ENCODE data around the gene TRIM72. TPM values are rescaled to one million over a fixed set of nuclear protein-coding genes. Genes with fewer than 3 reads are reported as not detected.

Gene TRIM72
- total and polyA plus RNA-seq, 2 of the 4 experiments (the other 2 are of a cell fraction): not detected

DNA sequence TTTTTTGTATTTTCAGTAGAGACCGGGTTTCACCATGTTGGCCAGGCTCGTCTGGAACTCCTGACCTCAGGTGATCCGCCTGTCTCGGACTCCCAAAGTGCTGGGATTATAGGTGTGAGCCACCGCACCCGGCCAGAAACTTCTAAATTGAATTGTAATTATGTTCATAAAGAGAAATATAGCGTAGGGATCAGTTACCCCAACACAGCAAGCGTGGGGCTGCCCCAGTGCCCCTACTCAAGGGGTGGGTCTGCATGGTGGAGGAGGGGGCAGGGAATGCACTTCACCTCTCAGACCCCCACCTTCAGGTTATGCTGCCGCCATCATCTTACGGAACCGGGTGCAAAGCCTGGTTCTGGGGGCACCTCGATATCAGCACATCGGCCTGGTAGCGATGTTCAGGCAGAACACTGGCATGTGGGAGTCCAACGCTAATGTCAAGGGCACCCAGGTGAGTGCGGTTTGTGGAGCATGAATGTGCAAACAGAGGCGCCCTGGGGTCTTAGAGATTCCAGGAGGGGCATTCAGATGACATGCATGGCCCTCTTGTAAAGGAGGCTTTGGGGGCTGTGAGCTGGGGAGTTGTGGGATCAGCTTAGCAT, 63.8 kb downstream of the TRIM72 start:
- no peak for ATAC-seq (ENCODE audit: low read depth)
- H2BK20ac ChIP-seq (ENCODE audit: low read depth, low read length): no peak overlapping the region
- no peaks in the 10 kb centered on the region for H3K9me1 ChIP-seq (ENCODE audit: insufficient read depth, low read length)
- H2BK5ac ChIP-seq (ENCODE audit: low read depth, low read length, poor library complexity, severe bottlenecking): no peak overlapping the region
- no peak overlapping the region for H3K9ac ChIP-seq (ENCODE audit: low read depth, low read length)
- no peaks in the 10 kb centered on the region for H4K20me1 ChIP-seq (ENCODE audit: insufficient read depth, low read length)
- H3K27me3 ChIP-seq (ENCODE audit: control insufficient read depth, insufficient read depth, low read length): no peaks in the 10 kb centered on the region; the same call in 1 of the 2 replicates
- TF ChIP-seq RFX5 (IDR thresholded peaks at IDR 0.05; ENCODE audit: low read depth, low read length) (no peak), RAD21 (IDR thresholded peaks at IDR 0.05; ENCODE audit: low read length) (no peak), MAZ (IDR thresholded peaks at IDR 0.05; ENCODE audit: borderline replicate concordance, low read depth, low read length) (no peak), SMC3 (IDR thresholded peaks at IDR 0.05; ENCODE audit: low read depth, low read length) (no peak), POLR2A (IDR thresholded peaks at IDR 0.05; ENCODE audit: low read depth, low read length) (no peak), CHD1 (IDR thresholded peaks at IDR 0.05; ENCODE audit: low read depth, low read length) (no peak), MAFK (IDR thresholded peaks at IDR 0.05; ENCODE audit: low read depth, low read length) (no peak), FOS (IDR thresholded peaks at IDR 0.05; ENCODE audit: low read depth, low read length) (no peak), RCOR1 (IDR thresholded peaks at IDR 0.05; ENCODE audit: insufficient replicate concordance, low read length) (no peak), MXI1 (IDR thresholded peaks at IDR 0.05; ENCODE audit: borderline replicate concordance, low read depth, low read length) (no peak), BHLHE40 (IDR thresholded peaks at IDR 0.05; ENCODE audit: low read depth, low read length) (no peak), NFE2L2 (IDR thresholded peaks at IDR 0.05; ENCODE audit: low read depth, low read length) (no peak), CEBPB (IDR thresholded peaks at IDR 0.05; ENCODE audit: low read depth, low read length) (no peak)
- TF ChIP-seq, protein P1, sequence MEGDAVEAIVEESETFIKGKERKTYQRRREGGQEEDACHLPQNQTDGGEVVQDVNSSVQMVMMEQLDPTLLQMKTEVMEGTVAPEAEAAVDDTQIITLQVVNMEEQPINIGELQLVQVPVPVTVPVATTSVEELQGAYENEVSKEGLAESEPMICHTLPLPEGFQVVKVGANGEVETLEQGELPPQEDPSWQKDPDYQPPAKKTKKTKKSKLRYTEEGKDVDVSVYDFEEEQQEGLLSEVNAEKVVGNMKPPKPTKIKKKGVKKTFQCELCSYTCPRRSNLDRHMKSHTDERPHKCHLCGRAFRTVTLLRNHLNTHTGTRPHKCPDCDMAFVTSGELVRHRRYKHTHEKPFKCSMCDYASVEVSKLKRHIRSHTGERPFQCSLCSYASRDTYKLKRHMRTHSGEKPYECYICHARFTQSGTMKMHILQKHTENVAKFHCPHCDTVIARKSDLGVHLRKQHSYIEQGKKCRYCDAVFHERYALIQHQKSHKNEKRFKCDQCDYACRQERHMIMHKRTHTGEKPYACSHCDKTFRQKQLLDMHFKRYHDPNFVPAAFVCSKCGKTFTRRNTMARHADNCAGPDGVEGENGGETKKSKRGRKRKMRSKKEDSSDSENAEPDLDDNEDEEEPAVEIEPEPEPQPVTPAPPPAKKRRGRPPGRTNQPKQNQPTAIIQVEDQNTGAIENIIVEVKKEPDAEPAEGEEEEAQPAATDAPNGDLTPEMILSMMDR (conservative IDR thresholded peaks at IDR 0.05; ENCODE audit: low read depth, low read length): no peak
- TF ChIP-seq, protein P2, sequence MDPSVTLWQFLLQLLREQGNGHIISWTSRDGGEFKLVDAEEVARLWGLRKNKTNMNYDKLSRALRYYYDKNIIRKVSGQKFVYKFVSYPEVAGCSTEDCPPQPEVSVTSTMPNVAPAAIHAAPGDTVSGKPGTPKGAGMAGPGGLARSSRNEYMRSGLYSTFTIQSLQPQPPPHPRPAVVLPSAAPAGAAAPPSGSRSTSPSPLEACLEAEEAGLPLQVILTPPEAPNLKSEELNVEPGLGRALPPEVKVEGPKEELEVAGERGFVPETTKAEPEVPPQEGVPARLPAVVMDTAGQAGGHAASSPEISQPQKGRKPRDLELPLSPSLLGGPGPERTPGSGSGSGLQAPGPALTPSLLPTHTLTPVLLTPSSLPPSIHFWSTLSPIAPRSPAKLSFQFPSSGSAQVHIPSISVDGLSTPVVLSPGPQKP (IDR thresholded peaks at IDR 0.05; ENCODE audit: borderline replicate concordance, low read depth, low read length): no peak
- TF ChIP-seq, protein P3, sequence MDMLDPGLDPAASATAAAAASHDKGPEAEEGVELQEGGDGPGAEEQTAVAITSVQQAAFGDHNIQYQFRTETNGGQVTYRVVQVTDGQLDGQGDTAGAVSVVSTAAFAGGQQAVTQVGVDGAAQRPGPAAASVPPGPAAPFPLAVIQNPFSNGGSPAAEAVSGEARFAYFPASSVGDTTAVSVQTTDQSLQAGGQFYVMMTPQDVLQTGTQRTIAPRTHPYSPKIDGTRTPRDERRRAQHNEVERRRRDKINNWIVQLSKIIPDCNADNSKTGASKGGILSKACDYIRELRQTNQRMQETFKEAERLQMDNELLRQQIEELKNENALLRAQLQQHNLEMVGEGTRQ (IDR thresholded peaks at IDR 0.05; ENCODE audit: low read depth, low read length): no peak
- no peak for DNase-seq
- H3K4me2 ChIP-seq (ENCODE audit: low read depth, low read length): no peak overlapping the region
- no peak overlapping the region for H2AFZ ChIP-seq (replicated peaks; ENCODE audit: low read length, poor library complexity)
- dilution Hi-C loops (cut with HindIII; ENCODE audit: low sequenced_read_pairs, unreplicated experiment) (no loop called here), in situ Hi-C loops (cut with MboI; ENCODE audit: low sequenced_read_pairs) (no loop called here), intact Hi-C loops (cut with micrococcal nuclease) (no loop called here)
- no peaks in the 10 kb centered on the region for H3K4me1 ChIP-seq (ENCODE audit: control insufficient read depth, insufficient read depth, low read length)
- H3K4me3 ChIP-seq (ENCODE audit: insufficient read depth, low read depth, low read length): no peak overlapping the region
- no peak overlapping the region for H3K4ac ChIP-seq (ENCODE audit: low read depth, low read length)
- H3K18ac ChIP-seq (ENCODE audit: low read depth, low read length): no peak overlapping the region
- H2AK9ac ChIP-seq (replicated peaks; ENCODE audit: low read depth, low read length, poor library complexity): no peak overlapping the region
- no peak overlapping the region for H2BK120ac ChIP-seq (ENCODE audit: low read depth, low read length)
- H2AK5ac ChIP-seq (ENCODE audit: low read depth, low read length): no peak overlapping the region
- CTCF ChIA-PET: interaction anchor here (1.0 kb wide), 1 partner anchor 10 kb away, joined by 3 read pairs; no protein-coding TSS in a partner anchor
- no peak overlapping the region for H4K91ac ChIP-seq (ENCODE audit: insufficient read depth, low read depth, low read length)
- no peak overlapping the region for H3K23ac ChIP-seq (ENCODE audit: low read depth, low read length)
- no peaks in the 10 kb centered on the region for H3K9me3 ChIP-seq (ENCODE audit: control insufficient read depth, insufficient read depth, low read length)
- no peaks in the 10 kb centered on the region for H3K79me1 ChIP-seq (ENCODE audit: low read depth in 1 of 2, low read length in 2 of 2)
- WGBS, 2 experiments (ENCODE audit: extremely low coverage in 2 of 2, insufficient read length in 1 of 2): 67% methylated on average over 5 of the region's 17 CpGs; no CpG with 5 or more reads in 1 of the 2 experiments
- POLR2A ChIA-PET (ENCODE audit: unreplicated experiment): no interaction called here
- no peak overlapping the region for H3K14ac ChIP-seq (replicated peaks; ENCODE audit: low read depth, low read length)
- BruUV-seq (replicated peaks): no TSS peak
- no peaks in the 10 kb centered on the region for H3K36me3 ChIP-seq (ENCODE audit: control insufficient read depth, insufficient read depth, low read length)
- no peak overlapping the region for H4K8ac ChIP-seq (ENCODE audit: low read depth in 2 of 2, low read length in 2 of 2)
- no peak overlapping the region for H3K56ac ChIP-seq (ENCODE audit: extremely low read depth, insufficient read depth, low read length)
- H4K5ac ChIP-seq (ENCODE audit: low read depth, low read length): no peak overlapping the region
- H3K27ac ChIP-seq (ENCODE audit: insufficient read depth, low read length): no peak overlapping the region
- no peak overlapping the region for H2BK15ac ChIP-seq (ENCODE audit: low read depth, low read length)
